PFSK-1 (cell line): ENCODE measurements around the gene KRT4.

Source experiments
- FOXP2 ChIP-seq: optimal IDR thresholded peaks from 2 replicates; pipeline ENCODE3; 2011; ENCODE audit warnings: borderline replicate concordance, control low read depth, inconsistent platforms; ENCODE audit not compliant: insufficient read depth; ENCODE audit errors: extremely low read length, extremely low read depth
- POLR2AphosphoS5 ChIP-seq: IDR thresholded peaks from 2 replicates; pipeline ENCODE4 v1.6.1; 2012; ENCODE audit warnings: low read depth, mild to moderate bottlenecking, control low read depth, low read length, moderate library complexity
- SIN3A ChIP-seq: IDR thresholded peaks from 2 replicates; pipeline ENCODE4 v1.6.1; 2012; ENCODE audit warnings: mild to moderate bottlenecking, low read length, moderate library complexity, borderline replicate concordance; ENCODE audit not compliant: insufficient read depth
- TAF1 ChIP-seq: IDR thresholded peaks from 2 replicates; pipeline ENCODE4 v1.6.1; 2012; ENCODE audit warnings: low read length, control low read depth, borderline replicate concordance; ENCODE audit not compliant: insufficient read depth
- TF ChIP-seq, protein P1 (sequence below), 2 experiments: IDR thresholded peaks; 2 replicates each; pipeline versions ENCODE4 v1.6.1 to v1.8.0; 2011 to 2012; ENCODE audit warnings: low read depth in 2 of 2, low read length in 2 of 2, control low read depth in 1 of 2, inconsistent platforms in 1 of 2, mild to moderate bottlenecking in 1 of 2, moderate library complexity in 1 of 2; ENCODE audit not compliant: insufficient read depth in 1 of 2

DNA sequence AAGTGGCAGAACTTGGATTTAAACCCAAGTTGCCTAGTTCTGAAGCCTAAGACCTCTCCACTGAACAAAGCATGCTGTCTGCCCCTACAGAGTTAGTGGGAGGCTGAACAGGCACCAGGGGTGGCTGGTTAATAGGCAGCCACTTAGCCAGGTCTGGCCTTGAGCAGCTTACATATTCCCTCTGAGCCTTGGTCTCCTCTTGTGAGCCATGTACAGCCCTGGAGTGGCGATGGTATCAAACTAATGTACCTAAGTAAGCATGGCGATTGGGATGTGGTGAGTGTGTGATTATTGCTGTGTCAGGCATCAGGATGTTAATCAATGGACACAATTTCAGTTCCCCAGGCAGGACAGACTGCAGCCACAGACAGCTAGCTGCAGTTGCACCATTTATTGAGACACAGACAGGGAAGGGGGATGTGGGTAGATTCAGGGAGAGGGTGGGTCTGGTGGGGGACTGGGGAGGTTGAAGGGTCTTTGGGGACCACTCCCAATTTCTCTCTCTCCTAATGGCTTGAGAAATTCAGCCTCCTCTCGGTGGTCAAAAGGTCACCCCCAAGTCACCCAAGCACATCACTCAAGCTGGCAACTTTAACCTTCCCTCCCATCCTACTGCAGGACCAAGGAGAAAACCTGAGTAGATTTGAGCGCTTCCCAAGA is 7.3 kb upstream of the KRT4 start:
- TF ChIP-seq POLR2AphosphoS5 (no peak), TAF1 (no peak), FOXP2 (no peak), SIN3A (no peak)
- TF ChIP-seq, protein P1, sequence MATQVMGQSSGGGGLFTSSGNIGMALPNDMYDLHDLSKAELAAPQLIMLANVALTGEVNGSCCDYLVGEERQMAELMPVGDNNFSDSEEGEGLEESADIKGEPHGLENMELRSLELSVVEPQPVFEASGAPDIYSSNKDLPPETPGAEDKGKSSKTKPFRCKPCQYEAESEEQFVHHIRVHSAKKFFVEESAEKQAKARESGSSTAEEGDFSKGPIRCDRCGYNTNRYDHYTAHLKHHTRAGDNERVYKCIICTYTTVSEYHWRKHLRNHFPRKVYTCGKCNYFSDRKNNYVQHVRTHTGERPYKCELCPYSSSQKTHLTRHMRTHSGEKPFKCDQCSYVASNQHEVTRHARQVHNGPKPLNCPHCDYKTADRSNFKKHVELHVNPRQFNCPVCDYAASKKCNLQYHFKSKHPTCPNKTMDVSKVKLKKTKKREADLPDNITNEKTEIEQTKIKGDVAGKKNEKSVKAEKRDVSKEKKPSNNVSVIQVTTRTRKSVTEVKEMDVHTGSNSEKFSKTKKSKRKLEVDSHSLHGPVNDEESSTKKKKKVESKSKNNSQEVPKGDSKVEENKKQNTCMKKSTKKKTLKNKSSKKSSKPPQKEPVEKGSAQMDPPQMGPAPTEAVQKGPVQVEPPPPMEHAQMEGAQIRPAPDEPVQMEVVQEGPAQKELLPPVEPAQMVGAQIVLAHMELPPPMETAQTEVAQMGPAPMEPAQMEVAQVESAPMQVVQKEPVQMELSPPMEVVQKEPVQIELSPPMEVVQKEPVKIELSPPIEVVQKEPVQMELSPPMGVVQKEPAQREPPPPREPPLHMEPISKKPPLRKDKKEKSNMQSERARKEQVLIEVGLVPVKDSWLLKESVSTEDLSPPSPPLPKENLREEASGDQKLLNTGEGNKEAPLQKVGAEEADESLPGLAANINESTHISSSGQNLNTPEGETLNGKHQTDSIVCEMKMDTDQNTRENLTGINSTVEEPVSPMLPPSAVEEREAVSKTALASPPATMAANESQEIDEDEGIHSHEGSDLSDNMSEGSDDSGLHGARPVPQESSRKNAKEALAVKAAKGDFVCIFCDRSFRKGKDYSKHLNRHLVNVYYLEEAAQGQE (IDR thresholded peaks at IDR 0.05; ENCODE audit: insufficient read depth in 1 of 2, low read depth in 2 of 2, low read length in 2 of 2) = no peak
